Fibroblast of mammary gland (primary cell): ENCODE measurements around the gene SRSF2.

Source experiments
- DNase-seq: peaks from one replicate; pipeline ENCODE4 v3.0.0-alpha.2; 2010; ENCODE audit warnings: low read depth
- H3K4me3 ChIP-seq: 2 replicates; pipeline ENCODE4 v1.5.1; 2011; ENCODE audit warnings: low read depth, mild to moderate bottlenecking, low read length, moderate library complexity; ENCODE audit not compliant: control insufficient read depth
- CTCF ChIP-seq: conservative IDR thresholded peaks from 2 replicates; pipeline ENCODE4 v1.5.1; 2011; ENCODE audit warnings: low read depth, low read length, inconsistent platforms; ENCODE audit not compliant: control insufficient read depth, insufficient read depth

The SRSF2 gene

GRCh38 chr17:76697702-76698465, 39.2 kb downstream of the SRSF2 start:
- TF ChIP-seq CTCF, result no peak
- DNase-seq, result no peak
- no peak overlapping the region for H3K4me3 ChIP-seq

DNA sequence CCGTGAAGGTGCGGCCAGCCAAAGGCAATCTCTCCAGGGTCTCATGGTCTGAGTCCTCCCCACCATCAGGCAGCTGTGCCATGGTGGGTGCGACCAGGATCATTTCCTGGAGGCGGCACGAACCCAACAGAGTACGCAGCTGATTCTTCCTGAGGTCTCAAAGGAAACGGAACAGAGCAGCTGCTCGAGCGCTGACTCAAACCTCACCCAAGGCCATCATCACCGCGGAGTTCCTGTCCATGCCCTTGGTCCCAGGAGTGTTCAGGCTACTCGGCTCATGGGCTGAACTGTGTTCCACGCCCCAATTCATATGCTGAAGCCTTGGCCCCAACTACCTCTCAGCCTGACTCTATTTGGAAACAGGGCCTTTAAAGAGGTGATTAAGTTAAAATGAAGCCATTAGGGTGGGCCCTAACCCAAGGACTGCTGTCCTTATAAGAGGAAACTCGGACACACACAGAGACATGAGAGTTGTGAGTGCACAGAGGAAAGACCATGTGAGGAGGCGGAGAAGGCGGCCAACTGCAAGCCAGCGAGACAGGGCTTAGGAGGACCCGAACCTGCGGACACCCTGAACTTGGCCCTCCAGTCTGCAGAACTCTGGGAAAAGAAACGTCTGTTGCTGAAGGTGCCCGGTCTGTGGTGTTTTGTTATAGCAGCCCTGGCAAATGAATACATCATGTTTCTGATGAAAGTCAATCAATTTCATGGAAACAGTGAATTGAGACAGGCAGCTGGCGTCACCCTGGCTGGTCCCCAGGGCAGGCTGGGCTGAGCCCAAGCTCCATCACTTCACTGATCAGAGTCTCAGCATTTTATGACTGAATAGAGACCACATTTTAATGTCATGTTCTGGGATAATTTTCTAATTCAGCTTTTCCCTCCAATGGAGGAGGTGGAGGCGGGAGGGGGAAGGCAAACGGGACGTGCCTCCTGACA, 40.1 kb downstream of the SRSF2 start:
- peak; percentile 89 for DNase-seq
- no peak overlapping the region for H3K4me3 ChIP-seq
- no peak for TF ChIP-seq CTCF

DNA sequence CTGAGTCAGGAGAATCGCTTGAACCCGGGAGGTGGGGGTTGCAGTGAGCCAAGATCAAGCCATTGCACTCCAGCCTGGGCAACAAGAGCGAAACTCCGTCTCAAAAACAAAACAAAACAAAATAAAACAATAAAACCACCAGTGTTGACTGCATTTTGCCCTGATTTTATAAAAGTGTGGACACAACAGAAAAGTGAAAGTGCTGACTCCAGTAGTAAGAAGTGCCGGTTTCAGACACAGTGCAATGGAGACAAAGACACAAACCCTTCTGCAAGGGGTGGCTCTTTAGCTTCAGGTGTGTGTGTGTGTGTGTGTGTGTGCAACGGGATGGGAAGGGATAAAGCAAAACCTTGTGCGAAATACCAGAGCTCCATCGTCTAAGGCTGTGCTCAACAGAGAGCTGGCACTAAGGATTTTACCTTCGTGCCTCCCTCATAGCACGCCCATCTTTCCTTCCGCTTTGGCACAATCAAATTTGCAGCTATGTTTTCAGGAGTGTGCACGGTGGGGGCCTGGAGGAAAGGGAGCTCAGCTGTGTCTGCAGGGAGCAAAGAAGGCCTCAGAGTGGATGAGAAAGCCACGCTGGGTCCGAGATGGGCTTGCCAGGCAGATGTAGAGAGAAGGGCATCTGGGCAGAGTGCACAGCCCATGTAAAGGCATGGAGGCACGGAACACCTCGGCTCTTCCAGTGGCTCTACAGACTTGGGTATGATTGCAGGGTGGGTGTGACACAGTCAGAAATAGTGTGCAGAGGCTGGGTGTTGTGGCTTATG, 41.9 kb downstream of the SRSF2 start:
- no peak overlapping the region for H3K4me3 ChIP-seq
- DNase-seq, result no peak
- TF ChIP-seq CTCF, result no peak

GRCh38 chr17:76691379-76692191, 45.5 kb downstream of the SRSF2 start:
- TF ChIP-seq CTCF, result no peak
- no peak for DNase-seq
- H3K4me3 ChIP-seq, result no peak overlapping the region

DNA sequence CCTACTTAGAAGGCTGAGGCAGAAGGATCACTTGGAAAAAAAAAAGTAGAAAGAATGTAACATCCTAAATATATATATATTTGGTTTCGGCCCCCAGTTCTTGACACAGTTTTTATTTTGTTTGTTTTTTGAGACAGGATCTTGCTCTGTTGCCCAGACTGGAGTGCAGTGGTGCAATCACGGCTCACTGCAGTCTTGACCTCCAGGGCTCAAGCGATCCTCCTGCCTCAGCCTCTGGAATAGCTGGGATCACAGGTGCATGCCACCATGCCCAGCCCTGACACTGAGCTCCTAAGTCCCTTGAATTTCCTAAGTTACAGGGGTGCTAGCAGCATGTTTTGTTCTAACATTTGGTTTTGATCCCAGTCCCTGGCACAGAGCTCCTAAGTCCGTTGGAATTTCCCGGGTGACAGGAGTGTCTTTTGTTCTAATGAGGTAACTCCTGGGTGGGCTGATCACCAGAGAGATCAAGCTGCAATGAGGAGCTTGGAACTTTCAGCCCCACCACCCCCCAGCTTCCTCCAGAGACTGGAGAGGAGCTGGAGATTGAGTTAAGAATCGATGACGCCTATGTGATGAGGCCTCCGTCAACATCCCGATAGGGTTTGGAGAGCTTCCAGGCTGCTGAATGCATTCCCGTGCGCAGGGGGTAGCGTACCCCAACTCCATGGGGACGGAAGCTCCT, 46.4 kb downstream of the SRSF2 start:
- no peak for TF ChIP-seq CTCF
- DNase-seq, result peak; percentile 66
- no peak overlapping the region for H3K4me3 ChIP-seq
